OCI-LY1 (cell line): Measurements from ENCODE around the gene OLIG2.

Experiments
- H2AFZ ChIP-seq: fragments of 200-600 bp; sonication (generic), shearing (Covaris generic); 2 replicates; pipeline ENCODE4 v1.6.0; 2014; ENCODE audit warnings: antibody characterized with exemption, mild to moderate bottlenecking, low read length
- H3F3A ChIP-seq: fragments of 200-600 bp; sonication (generic), shearing (Covaris generic); 2 replicates; pipeline ENCODE4 v1.6.0; 2014; ENCODE audit warnings: mild to moderate bottlenecking, antibody characterized with exemption, low read length, moderate library complexity; ENCODE audit not compliant: insufficient read depth
- H3K27ac ChIP-seq: fragments of 200-600 bp; sonication (generic); 2 replicates; pipeline ENCODE4 v1.5.1; 2014; ENCODE audit warnings: low read length, mixed run types, mild to moderate bottlenecking, low read depth; ENCODE audit not compliant: poor library complexity, severe bottlenecking
- H3K27me3 ChIP-seq: fragments of 200-600 bp; sonication (generic); 2 replicates; pipeline ENCODE4 v1.6.0; 2014; ENCODE audit warnings: antibody characterized with exemption, mild to moderate bottlenecking, low read length, moderate library complexity; ENCODE audit not compliant: insufficient read depth
- H3K36me3 ChIP-seq: fragments of 200-600 bp; sonication (generic); 2 replicates; pipeline ENCODE4 v1.6.1; 2014; ENCODE audit warnings: mild to moderate bottlenecking, antibody characterized with exemption, low read length, moderate library complexity, mixed read lengths; ENCODE audit not compliant: insufficient read depth
- H3K4me1 ChIP-seq: fragments of 200-600 bp; sonication (generic); 2 replicates; pipeline ENCODE4 v1.5.1; 2014; ENCODE audit warnings: mild to moderate bottlenecking, low read length, moderate library complexity; ENCODE audit not compliant: insufficient read depth, severe bottlenecking
- H3K4me2 ChIP-seq: fragments of 200-600 bp; sonication (generic), shearing (Covaris generic); 2 replicates; pipeline ENCODE4 v1.6.1; 2014; ENCODE audit warnings: low read length
- H3K4me3 ChIP-seq: fragments of 200-600 bp; sonication (generic); 2 replicates; pipeline ENCODE4 v1.5.1; 2014; ENCODE audit warnings: low read length, low read depth, mild to moderate bottlenecking, mixed read lengths; ENCODE audit not compliant: poor library complexity, severe bottlenecking
- H3K79me2 ChIP-seq: fragments of 200-600 bp; shearing (Covaris generic); 2 replicates; pipeline ENCODE4 v1.6.1; 2016; ENCODE audit warnings: mixed run types, low read length, mixed read lengths; ENCODE audit not compliant: insufficient read depth
- H3K9ac ChIP-seq: fragments of 200-600 bp; sonication (generic), shearing (Covaris generic); 2 replicates; pipeline ENCODE4 v1.6.1; 2014; ENCODE audit warnings: mild to moderate bottlenecking, low read length, mixed read lengths
- H3K9me2 ChIP-seq: fragments of 200-600 bp; sonication (generic), shearing (Covaris generic); 2 replicates; pipeline ENCODE4 v1.6.1; 2014; ENCODE audit warnings: low read depth, mild to moderate bottlenecking, low read length, mixed read lengths
- H3K9me3 ChIP-seq: fragments of 200-600 bp; shearing (Covaris generic); 2 replicates; pipeline ENCODE4 v1.6.1; 2014; ENCODE audit warnings: low read length, mixed read lengths
- H4K20me1 ChIP-seq: fragments of 200-600 bp; sonication (generic), shearing (Covaris generic); 2 replicates; pipeline ENCODE4 v1.6.0; 2016; ENCODE audit warnings: mild to moderate bottlenecking, low read length; ENCODE audit not compliant: insufficient read depth
- EZH2 ChIP-seq: fragments of 200-600 bp; sonication (generic), shearing (Covaris generic); IDR thresholded peaks from 2 replicates; pipeline ENCODE4 v1.8.0; 2017; ENCODE audit warnings: borderline replicate concordance, mixed run types, mild to moderate bottlenecking, antibody characterized with exemption, low read length, moderate library complexity, mixed read lengths
- TF ChIP-seq, protein P1 (sequence below): fragments of 200-600 bp; sonication (generic), shearing (Covaris generic); IDR thresholded peaks from 2 replicates; pipeline ENCODE4 v1.5.1; 2017; ENCODE audit warnings: mild to moderate bottlenecking, antibody characterized with exemption, low read length, moderate library complexity, mixed read lengths

Gene OLIG2

GRCh38 chr21:32978331-32979270 lies 47.1 kb upstream of the OLIG2 start:
- no peak overlapping the region for H2AFZ ChIP-seq
- H3K4me1 ChIP-seq: no peaks in the 10 kb centered on the region
- TF ChIP-seq, protein P1, sequence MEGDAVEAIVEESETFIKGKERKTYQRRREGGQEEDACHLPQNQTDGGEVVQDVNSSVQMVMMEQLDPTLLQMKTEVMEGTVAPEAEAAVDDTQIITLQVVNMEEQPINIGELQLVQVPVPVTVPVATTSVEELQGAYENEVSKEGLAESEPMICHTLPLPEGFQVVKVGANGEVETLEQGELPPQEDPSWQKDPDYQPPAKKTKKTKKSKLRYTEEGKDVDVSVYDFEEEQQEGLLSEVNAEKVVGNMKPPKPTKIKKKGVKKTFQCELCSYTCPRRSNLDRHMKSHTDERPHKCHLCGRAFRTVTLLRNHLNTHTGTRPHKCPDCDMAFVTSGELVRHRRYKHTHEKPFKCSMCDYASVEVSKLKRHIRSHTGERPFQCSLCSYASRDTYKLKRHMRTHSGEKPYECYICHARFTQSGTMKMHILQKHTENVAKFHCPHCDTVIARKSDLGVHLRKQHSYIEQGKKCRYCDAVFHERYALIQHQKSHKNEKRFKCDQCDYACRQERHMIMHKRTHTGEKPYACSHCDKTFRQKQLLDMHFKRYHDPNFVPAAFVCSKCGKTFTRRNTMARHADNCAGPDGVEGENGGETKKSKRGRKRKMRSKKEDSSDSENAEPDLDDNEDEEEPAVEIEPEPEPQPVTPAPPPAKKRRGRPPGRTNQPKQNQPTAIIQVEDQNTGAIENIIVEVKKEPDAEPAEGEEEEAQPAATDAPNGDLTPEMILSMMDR: no peak
- no peak for TF ChIP-seq EZH2

DNA sequence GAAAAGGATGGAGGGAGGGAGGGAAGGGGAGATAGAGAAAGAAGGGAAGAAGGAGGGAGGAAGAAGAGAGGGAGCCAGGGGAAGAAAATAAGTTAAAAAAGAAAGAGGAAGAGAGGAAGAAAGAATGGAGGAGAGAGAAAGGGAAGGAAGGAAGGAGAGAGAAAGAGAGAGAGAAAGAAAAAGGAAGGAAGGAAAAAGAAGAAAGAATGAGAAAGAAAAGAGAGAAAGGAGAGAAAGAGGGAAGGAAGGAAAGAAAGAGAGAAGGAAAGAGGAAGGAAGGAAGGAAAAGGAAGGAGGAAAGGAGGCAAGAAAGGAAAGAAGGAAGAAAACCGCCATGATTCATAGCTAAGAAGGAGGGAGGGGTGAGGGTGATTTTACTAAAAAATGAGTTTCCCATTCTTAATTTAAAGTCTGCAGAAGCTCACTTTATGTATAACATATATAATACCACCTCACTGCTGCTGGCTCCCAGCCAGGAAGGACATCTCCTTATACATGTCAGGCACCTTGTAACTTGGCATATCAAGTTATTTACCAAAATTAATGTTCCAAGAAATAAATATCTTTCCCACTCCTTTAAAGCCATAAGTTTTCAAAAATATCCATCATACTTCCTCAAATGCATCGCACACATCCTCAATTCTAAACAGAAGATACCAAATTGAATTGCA lies 46.0 kb upstream of the OLIG2 start:
- Histone ChIP-seq H3K9ac (no peak overlapping the region), H3K9me2 (no peaks in the 10 kb centered on the region), H2AFZ (no peak overlapping the region), H3K79me2 (no peaks in the 10 kb centered on the region), H4K20me1 (no peaks in the 10 kb centered on the region), H3K4me3 (no peak overlapping the region), H3K4me1 (no peaks in the 10 kb centered on the region), H3F3A (no peaks in the 10 kb centered on the region), H3K27me3 (no peaks in the 10 kb centered on the region), H3K27ac (no peak overlapping the region), H3K4me2 (no peak overlapping the region), H3K36me3 (no peaks in the 10 kb centered on the region), H3K9me3 (no peaks in the 10 kb centered on the region)
- no peak for TF ChIP-seq EZH2
- TF ChIP-seq, protein P1: no peak

More at GRCh38 chr21:32978331-32979270, 47.1 kb upstream of the OLIG2 start:
- Histone ChIP-seq H4K20me1 (no peaks in the 10 kb centered on the region), H3K36me3 (no peaks in the 10 kb centered on the region), H3K27me3 (no peaks in the 10 kb centered on the region), H3F3A (no peaks in the 10 kb centered on the region), H3K4me2 (no peak overlapping the region), H3K79me2 (no peaks in the 10 kb centered on the region), H3K27ac (no peak overlapping the region), H3K9ac (no peak overlapping the region), H3K9me2 (no peaks in the 10 kb centered on the region), H3K9me3 (no peaks in the 10 kb centered on the region), H3K4me3 (no peak overlapping the region)

DNA sequence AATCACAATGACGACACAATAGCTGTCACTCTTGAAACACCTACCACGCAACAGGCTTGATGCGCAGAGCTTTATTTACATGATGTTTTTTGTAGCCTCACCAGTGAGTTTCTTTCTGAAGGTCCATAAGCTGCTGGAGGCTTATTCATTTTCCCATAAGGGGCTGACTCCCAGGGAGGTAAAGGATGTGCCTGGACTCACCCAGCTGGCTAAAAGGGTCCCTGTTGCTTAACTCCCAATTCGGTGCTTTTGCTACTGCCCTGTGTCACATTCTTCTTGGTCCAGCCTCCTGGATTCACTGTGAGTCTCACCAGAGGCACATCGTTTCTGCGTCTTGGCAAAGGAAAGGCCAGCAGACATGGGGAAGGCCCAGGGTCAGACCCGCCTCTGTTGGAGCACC lies 44.6 kb upstream of the OLIG2 start:
- H3K4me1 ChIP-seq: no peaks in the 10 kb centered on the region
- no peaks in the 10 kb centered on the region for H3K9me2 ChIP-seq
- no peaks in the 10 kb centered on the region for H3K9me3 ChIP-seq
- no peak overlapping the region for H3K4me3 ChIP-seq
- no peaks in the 10 kb centered on the region for H3F3A ChIP-seq
- H4K20me1 ChIP-seq: no peaks in the 10 kb centered on the region
- no peak overlapping the region for H2AFZ ChIP-seq
- no peaks in the 10 kb centered on the region for H3K79me2 ChIP-seq
- no peaks in the 10 kb centered on the region for H3K36me3 ChIP-seq
- TF ChIP-seq, protein P1: no peak
- no peak for TF ChIP-seq EZH2
- H3K9ac ChIP-seq: no peak overlapping the region
- no peak overlapping the region for H3K27ac ChIP-seq
- no peaks in the 10 kb centered on the region for H3K27me3 ChIP-seq
- H3K4me2 ChIP-seq: no peak overlapping the region
